HepG2 (cell line): ENCODE measurements around the gene IQCH.

Experiments used
- ASH2L ChIP-seq: fragments of 300-600, 200-600 bp; sonication (generic); IDR thresholded peaks from 2 replicates; pipeline ENCODE4 v1.7.0; 2017; ENCODE audit warnings: low read depth, mild to moderate bottlenecking, moderate library complexity, mixed read lengths, low read length; ENCODE audit not compliant: insufficient read length
- BRCA1 ChIP-seq: sonication (generic); formaldehyde crosslinking; IDR thresholded peaks from 2 replicates; pipeline ENCODE4 v1.4.0; 2020; ENCODE audit warnings: missing genetic modification reagents
- CTCF ChIP-seq: sonication (generic); formaldehyde crosslinking; IDR thresholded peaks from 2 replicates; pipeline ENCODE4 v1.5.0; 2020; ENCODE audit warnings: mild to moderate bottlenecking, missing genetic modification reagents, moderate library complexity
- PHF21A ChIP-seq: sonication (generic); formaldehyde crosslinking; IDR thresholded peaks from 2 replicates; pipeline ENCODE4 v1.5.0; 2020; ENCODE audit warnings: mild to moderate bottlenecking, missing genetic modification reagents
- POLR2AphosphoS5 ChIP-seq: IDR thresholded peaks from 2 replicates; pipeline ENCODE4 v1.6.1; 2012; ENCODE audit warnings: low read depth, low read length
- RNF2 ChIP-seq: fragments of 450-650 bp; conservative IDR thresholded peaks from 2 replicates; pipeline ENCODE4 v1.6.1; 2016; ENCODE audit warnings: low read depth
- SETDB1 ChIP-seq: sonication (generic); formaldehyde crosslinking; IDR thresholded peaks from 2 replicates; pipeline ENCODE4 v1.5.1; 2020; ENCODE audit warnings: missing genetic modification reagents, mild to moderate bottlenecking, borderline replicate concordance
- SMAD3 ChIP-seq: sonication (generic); formaldehyde crosslinking; IDR thresholded peaks from 2 replicates; pipeline ENCODE4 v1.4.0; 2020; ENCODE audit warnings: missing genetic modification reagents
- TCF7 ChIP-seq: sonication (generic); IDR thresholded peaks from 2 replicates; pipeline ENCODE4 v1.6.1; 2016; ENCODE audit warnings: antibody characterized with exemption, low read depth
- ZBTB10 ChIP-seq: sonication (generic); formaldehyde crosslinking; IDR thresholded peaks from 2 replicates; pipeline ENCODE4 v1.4.0; 2020; ENCODE audit warnings: missing genetic modification reagents, borderline replicate concordance

GRCh38 chr15:67242708-67243111 lies 11.9 kb upstream of the IQCH start:
- TF ChIP-seq PHF21A (CRISPR knock-in tag): no peak
- no peak for TF ChIP-seq CTCF (CRISPR knock-in tag)
- no peak for TF ChIP-seq SETDB1 (CRISPR knock-in tag)
- TF ChIP-seq ZBTB10 (CRISPR knock-in tag): no peak
- no peak for TF ChIP-seq BRCA1
- TF ChIP-seq ASH2L: no peak
- no peak for TF ChIP-seq RNF2
- no peak for TF ChIP-seq SMAD3 (CRISPR knock-in tag)
- TF ChIP-seq POLR2AphosphoS5: no peak
- no peak for TF ChIP-seq TCF7
